NOMO-1 treated with DMSO at 0.1 percent for 48 hours (cell line): Measurements from ENCODE around the gene MRPL36.

Source experiments
- DNase-seq: peaks from one replicate; lab custom pipeline; 2025; ENCODE audit not compliant: unreplicated experiment; lab: John Stamatoyannopoulos, UW

Gene MRPL36

GRCh38 chr5:1765880-1766235 lies 33.8 kb downstream of the MRPL36 start:
- DNase-seq, result no peak

- DNase-seq, result no peak
Observed at GRCh38 chr5:1765141-1765879, 34.3 kb downstream of the MRPL36 start.

GRCh38 chr5:1764606-1764960 lies 35.1 kb downstream of the MRPL36 start:
- DNase-seq, result no peak

GRCh38 chr5:1763960-1764605 lies 35.6 kb downstream of the MRPL36 start:
- no peak for DNase-seq

GRCh38 chr5:1763548-1763911 lies 36.1 kb downstream of the MRPL36 start:
- peak; percentile 27 for DNase-seq

- DNase-seq, result no peak
Observed at GRCh38 chr5:1762883-1763547, 36.6 kb downstream of the MRPL36 start.

- DNase-seq, result no peak
Observed at GRCh38 chr5:1762121-1762882, 37.3 kb downstream of the MRPL36 start.

GRCh38 chr5:1761453-1761755 lies 38.2 kb downstream of the MRPL36 start:
- no peak for DNase-seq

GRCh38 chr5:1760656-1761452 lies 38.8 kb downstream of the MRPL36 start:
- no peak for DNase-seq

- DNase-seq, result no peak
Observed at GRCh38 chr5:1760231-1760630, 39.4 kb downstream of the MRPL36 start.

- DNase-seq, result no peak
Observed at GRCh38 chr5:1759378-1759970, 40.2 kb downstream of the MRPL36 start.

GRCh38 chr5:1758574-1758973 lies 41.1 kb downstream of the MRPL36 start:
- no peak for DNase-seq

- DNase-seq, result no peak
Observed at GRCh38 chr5:1757511-1757910, 42.1 kb downstream of the MRPL36 start.

GRCh38 chr5:1756481-1756880 lies 43.2 kb downstream of the MRPL36 start:
- DNase-seq, result no peak

- no peak for DNase-seq
Observed at GRCh38 chr5:1755321-1755949, 44.2 kb downstream of the MRPL36 start.

GRCh38 chr5:1754531-1755220 lies 45.0 kb downstream of the MRPL36 start:
- no peak for DNase-seq

GRCh38 chr5:1753490-1753889 lies 46.1 kb downstream of the MRPL36 start:
- no peak for DNase-seq

GRCh38 chr5:1752881-1753280 lies 46.8 kb downstream of the MRPL36 start:
- no peak for DNase-seq
